ENCODE data around the gene DRC7. TPM values are rescaled to one million over a fixed set of nuclear protein-coding genes. Genes with fewer than 3 reads are reported as not detected.

Gene DRC7
- total and polyA plus RNA-seq, 8 donors: not detected

GRCh38 chr16:57771141-57771785 lies 76.7 kb downstream of the DRC7 start:
- Histone ChIP-seq H3K4me1 (no peaks in the 10 kb centered on the region), H3K36me3 (peaks cover 47 to 88% (median 75%) of the 10 kb centered on the region in 4 donors), H3K4me3 (no peak overlapping the region), H3K27me3 (no peaks in the 10 kb centered on the region), H3K9me3 (no peaks in the 10 kb centered on the region), H3K27ac (no peak overlapping the region)
- DNase-seq: no peak
- intact Hi-C loops (cut with DNase I; ENCODE audit: low total_unique reads): no loop called here
- WGBS, 5 donors: 94 to 96% (median 96%) methylated on average over 16 to 26 of the region's 26 CpGs
- TF ChIP-seq POLR2A (IDR thresholded peaks at IDR 0.05) (no peak), EP300 (IDR thresholded peaks at IDR 0.05) (no peak), CTCF (IDR thresholded peaks at IDR 0.05) (no peak), POLR2AphosphoS5 (IDR thresholded peaks at IDR 0.05) (no peak)

- Histone ChIP-seq H3K27ac (no peak overlapping the region), H3K36me3 (peaks cover 39 to 79% (median 64%) of the 10 kb centered on the region in 4 donors), H3K4me1 (no peaks in the 10 kb centered on the region), H3K9me3 (no peaks in the 10 kb centered on the region), H3K4me3 (no peak overlapping the region), H3K27me3 (no peaks in the 10 kb centered on the region)
- no peak for DNase-seq
- TF ChIP-seq CTCF (IDR thresholded peaks at IDR 0.05): no peak
- intact Hi-C loops (cut with DNase I; ENCODE audit: low total_unique reads): no loop called here
- 61 to 73% (median 69%) methylated on average over 8 to 11 of the region's 11 CpGs for WGBS, 5 donors
These were observed 78.4 kb downstream of the DRC7 start for GRCh38 chr16:57773019-57773418.

GRCh38 chr16:57773655-57774295 lies 79.2 kb downstream of the DRC7 start:
- H3K9me3 ChIP-seq: no peaks in the 10 kb centered on the region
- no peaks in the 10 kb centered on the region for H3K4me1 ChIP-seq
- 73 to 81% (median 77%) methylated on average over 11 of the region's 11 CpGs for WGBS, 5 donors
- no peak overlapping the region for H3K27ac ChIP-seq
- intact Hi-C loops (cut with DNase I; ENCODE audit: low total_unique reads): no loop called here
- H3K36me3 ChIP-seq: peaks cover 36 to 74% (median 60%) of the 10 kb centered on the region in 4 donors
- H3K4me3 ChIP-seq: no peak overlapping the region
- TF ChIP-seq EP300 (IDR thresholded peaks at IDR 0.05): no peak
- TF ChIP-seq POLR2AphosphoS5 (IDR thresholded peaks at IDR 0.05): no peak
- no peak for TF ChIP-seq POLR2A (IDR thresholded peaks at IDR 0.05)
- no peak for TF ChIP-seq CTCF (IDR thresholded peaks at IDR 0.05)
- peak in 1 of 2 donors; percentile 56 for DNase-seq
- H3K27me3 ChIP-seq: no peaks in the 10 kb centered on the region

GRCh38 chr16:57774705-57775285 lies 80.2 kb downstream of the DRC7 start:
- no peak overlapping the region for H3K27ac ChIP-seq
- H3K4me3 ChIP-seq: no peak overlapping the region
- intact Hi-C loops (cut with DNase I; ENCODE audit: low total_unique reads): no loop called here
- 90 to 98% (median 95%) methylated on average over 8 to 12 of the region's 12 CpGs for WGBS, 5 donors
- TF ChIP-seq EP300 (IDR thresholded peaks at IDR 0.05) (no peak), POLR2A (IDR thresholded peaks at IDR 0.05) (no peak), POLR2AphosphoS5 (IDR thresholded peaks at IDR 0.05) (no peak), CTCF (IDR thresholded peaks at IDR 0.05) (no peak)
- no peaks in the 10 kb centered on the region for H3K4me1 ChIP-seq
- no peaks in the 10 kb centered on the region for H3K27me3 ChIP-seq
- no peak for DNase-seq
- H3K36me3 ChIP-seq: peaks cover 34 to 74% (median 60%) of the 10 kb centered on the region in 4 donors
- no peaks in the 10 kb centered on the region for H3K9me3 ChIP-seq
